HS-5 (cell line): ENCODE results near the gene TIAM2.

Experiments
- DNase-seq: peaks from one replicate; pipeline ENCODE4 v3.0.0-alpha.2; 2012; ENCODE audit warnings: low read depth

Gene TIAM2

GRCh38 chr6:155234167-155234566 lies 239.1 kb downstream of the TIAM2 start:
- DNase-seq = no peak

- DNase-seq = no peak
Measured at GRCh38 chr6:155234687-155235086, 239.6 kb downstream of the TIAM2 start.

- no peak for DNase-seq
Measured at GRCh38 chr6:155235087-155235486, 240.0 kb downstream of the TIAM2 start.

GRCh38 chr6:155237613-155238012 lies 242.5 kb downstream of the TIAM2 start:
- DNase-seq = no peak

GRCh38 chr6:155240905-155241600 lies 245.9 kb downstream of the TIAM2 start:
- DNase-seq = no peak

- no peak for DNase-seq
Measured at GRCh38 chr6:155241966-155242365, 246.9 kb downstream of the TIAM2 start.

- no peak for DNase-seq
Measured at GRCh38 chr6:155244434-155244833, 249.3 kb downstream of the TIAM2 start.

- DNase-seq = no peak
Measured at GRCh38 chr6:155245193-155245592, 250.1 kb downstream of the TIAM2 start.

- DNase-seq = no peak
Measured at GRCh38 chr6:155245831-155246230, 250.7 kb downstream of the TIAM2 start.

- no peak for DNase-seq
Measured at GRCh38 chr6:155246825-155247224, 251.7 kb downstream of the TIAM2 start.

GRCh38 chr6:155247618-155248007 lies 252.5 kb downstream of the TIAM2 start:
- peak; percentile 59 for DNase-seq

- DNase-seq = no peak
Measured at GRCh38 chr6:155248008-155249001, 253.2 kb downstream of the TIAM2 start.

GRCh38 chr6:155250701-155251381 lies 255.7 kb downstream of the TIAM2 start:
- DNase-seq = no peak

GRCh38 chr6:155252581-155252980 lies 257.5 kb downstream of the TIAM2 start:
- no peak for DNase-seq

- DNase-seq = no peak
Measured at GRCh38 chr6:155253337-155253736, 258.2 kb downstream of the TIAM2 start.

GRCh38 chr6:155254139-155254538 lies 259.0 kb downstream of the TIAM2 start:
- no peak for DNase-seq

GRCh38 chr6:155256122-155256795 lies 261.1 kb downstream of the TIAM2 start:
- no peak for DNase-seq

- no peak for DNase-seq
Measured at GRCh38 chr6:155257796-155258195, 262.7 kb downstream of the TIAM2 start.

- no peak for DNase-seq
Measured at GRCh38 chr6:155259204-155259603, 264.1 kb downstream of the TIAM2 start.

- no peak for DNase-seq
Measured at GRCh38 chr6:155259897-155260296, 264.8 kb downstream of the TIAM2 start.

- no peak for DNase-seq
Measured at GRCh38 chr6:155260686-155261085, 265.6 kb downstream of the TIAM2 start.
